HG03097 (cell line): ENCODE measurements around the gene CHKA.

Source experiments
- ATAC-seq: cut with Tn5 transposase; IDR thresholded peaks from one replicate; pipeline ENCODE4 v1.9.1; 2021; ENCODE audit not compliant: unreplicated experiment, low FRiP score

CHKA gene

DNA sequence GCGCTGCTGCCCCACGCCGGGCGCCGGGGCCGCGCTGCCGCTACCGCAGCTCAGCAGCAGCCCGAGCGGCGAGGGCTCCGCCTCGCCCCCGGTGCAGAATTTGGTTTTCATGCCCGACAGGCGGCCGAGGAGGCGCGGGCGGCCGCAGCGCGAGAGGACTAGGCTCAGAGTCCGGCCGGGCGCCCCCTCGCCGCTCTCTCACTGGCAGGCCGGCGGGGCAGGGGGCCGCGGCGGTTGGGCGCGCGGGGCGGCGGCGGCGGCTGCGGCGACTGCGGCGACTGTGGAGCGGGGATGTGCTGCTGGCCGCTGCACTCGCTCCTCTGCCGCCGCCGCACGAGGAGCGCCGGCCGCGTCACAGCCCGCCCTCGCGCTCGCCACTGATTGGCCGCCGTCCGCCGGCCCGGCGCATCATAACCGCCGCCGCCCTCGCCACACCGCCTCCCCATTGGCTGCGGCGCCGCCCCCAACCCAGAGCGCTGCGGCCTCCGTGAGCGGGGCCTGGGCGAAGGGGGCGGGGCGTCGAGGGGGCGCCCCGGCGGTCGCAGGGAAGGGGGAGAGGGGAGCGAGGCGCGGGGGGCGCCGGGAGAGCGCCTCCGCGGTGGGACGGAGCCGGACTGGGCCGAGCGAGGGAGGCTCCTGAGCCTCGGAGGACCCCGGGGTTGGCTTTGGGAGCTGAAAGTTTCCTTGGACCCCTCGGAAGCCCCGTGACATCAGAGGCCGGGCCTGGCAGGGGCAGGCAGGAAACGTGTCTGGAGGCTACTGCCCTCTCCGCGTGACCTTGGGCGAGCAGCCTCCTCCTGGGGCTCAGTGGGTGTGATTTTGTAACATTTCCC is at the start of gene CHKA:
TSS of gene CHKA (minus strand) at position 322 of the 833 bp plus-strand sequence. CDS start at position 111, 211 bp downstream.
- ATAC-seq = peak; percentile 76

DNA sequence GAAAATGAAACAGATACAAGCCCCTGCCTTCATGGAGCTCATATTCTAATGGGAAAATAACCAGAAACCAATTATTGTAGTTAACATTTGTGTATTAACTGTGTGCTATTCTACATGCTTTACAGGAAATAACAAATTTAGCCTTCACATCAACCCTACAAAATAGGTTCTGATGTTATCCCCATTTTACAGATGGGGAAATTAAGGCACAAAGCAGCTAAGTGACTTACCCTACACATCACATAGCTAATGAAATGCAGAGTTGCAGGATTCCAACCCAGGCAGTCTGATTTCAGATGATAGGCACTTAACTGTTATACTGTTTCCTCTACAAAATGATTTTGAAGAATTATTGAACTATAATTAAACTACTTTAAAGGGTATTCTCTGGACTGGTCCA is 48.3 kb upstream of the CHKA start:
- no peak for ATAC-seq

DNA sequence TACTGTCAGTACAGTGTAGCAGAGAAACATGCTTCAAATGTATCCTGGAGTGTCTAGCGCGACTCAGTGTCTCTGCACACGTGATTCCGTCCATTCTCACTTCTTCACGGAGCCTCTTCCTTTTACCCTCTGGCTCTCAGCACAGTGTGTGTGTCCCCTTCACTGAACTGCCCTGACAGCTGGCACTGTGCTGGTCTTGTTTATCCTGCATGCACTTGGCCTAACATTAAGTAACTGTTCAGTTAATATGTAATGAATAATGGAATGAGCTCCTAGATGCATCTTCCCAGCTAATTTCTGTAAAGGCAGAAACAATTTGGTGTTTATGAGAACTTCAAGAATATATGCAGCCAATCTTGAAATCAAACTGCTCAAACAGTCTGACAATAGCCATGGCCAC is 47.5 kb upstream of the CHKA start:
- no peak for ATAC-seq

DNA sequence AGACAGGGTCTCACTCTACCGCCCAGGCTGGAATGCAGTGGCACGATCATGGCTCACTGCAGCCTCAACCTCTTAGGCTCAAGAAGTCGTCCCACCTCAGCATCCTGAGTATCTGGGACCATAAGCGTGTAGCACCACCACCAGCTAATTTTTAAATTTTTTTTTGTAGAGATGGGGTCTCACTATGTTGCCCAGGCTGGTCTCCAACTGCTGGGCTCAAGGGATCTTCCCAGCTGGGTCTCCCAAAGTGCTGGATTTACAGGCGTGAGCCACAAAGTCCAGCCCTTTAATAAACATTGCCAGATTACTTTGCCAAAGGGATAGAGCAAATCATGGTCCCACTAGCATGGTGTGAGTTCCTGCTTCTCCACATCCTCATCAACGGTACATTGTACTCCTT is 46.3 kb upstream of the CHKA start:
- ATAC-seq = no peak

DNA sequence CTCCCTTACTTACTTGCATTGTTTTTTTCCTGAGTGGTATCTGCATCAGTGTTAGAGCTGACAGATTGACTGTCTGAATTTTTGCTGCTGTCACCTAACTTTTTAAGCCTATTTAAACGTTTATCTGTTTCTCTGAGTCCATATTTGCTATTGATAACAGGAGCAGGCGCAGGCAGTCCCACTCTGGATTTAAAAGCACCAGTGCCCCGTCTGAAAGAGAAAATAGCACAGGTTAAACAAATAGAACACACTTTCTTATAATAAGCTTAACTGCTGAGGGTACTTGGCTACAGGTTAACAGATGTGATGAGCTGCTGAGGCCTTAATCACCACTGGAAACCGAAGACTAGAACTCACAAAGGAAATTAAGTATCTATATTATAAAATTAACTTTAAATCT is 45.8 kb upstream of the CHKA start:
- ATAC-seq = no peak

DNA sequence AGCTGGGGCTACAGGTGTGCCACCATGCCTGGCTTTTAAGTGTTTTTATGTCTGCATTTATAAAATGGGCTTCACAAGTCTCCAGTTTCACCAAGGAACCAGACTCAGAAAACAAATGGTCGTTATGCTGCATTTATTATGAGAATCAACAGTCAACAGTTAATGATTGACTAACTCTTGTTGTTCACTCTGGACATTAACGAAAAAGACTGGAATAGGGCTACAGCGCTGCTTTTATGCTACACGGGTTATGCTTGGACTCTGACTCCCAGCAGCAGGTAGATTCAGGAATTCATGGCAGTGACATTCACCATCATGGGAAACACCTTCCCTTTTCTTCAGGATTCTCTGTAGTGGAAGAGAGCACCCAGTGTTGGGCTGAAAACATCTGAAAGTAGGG is 44.4 kb upstream of the CHKA start:
- no peak for ATAC-seq

DNA sequence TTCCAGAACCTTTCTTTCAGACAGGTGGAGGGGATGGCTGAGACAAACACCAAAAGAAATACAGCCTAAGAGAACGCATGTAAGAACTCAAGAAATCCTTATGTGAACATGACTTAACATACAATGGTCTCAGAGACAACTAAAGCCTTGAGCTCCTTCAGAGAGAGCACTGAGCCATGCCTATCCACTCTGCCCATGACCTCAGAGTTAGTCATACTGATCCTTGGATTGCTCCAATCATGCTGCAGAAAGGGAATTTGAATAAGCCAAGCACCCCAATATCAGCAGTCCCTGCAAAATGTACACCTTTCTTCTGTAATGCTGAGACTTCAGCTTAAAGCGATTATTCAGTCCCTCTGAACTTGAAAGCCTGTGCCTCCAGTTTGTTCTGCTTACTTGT is 43.2 kb upstream of the CHKA start:
- no peak for ATAC-seq

DNA sequence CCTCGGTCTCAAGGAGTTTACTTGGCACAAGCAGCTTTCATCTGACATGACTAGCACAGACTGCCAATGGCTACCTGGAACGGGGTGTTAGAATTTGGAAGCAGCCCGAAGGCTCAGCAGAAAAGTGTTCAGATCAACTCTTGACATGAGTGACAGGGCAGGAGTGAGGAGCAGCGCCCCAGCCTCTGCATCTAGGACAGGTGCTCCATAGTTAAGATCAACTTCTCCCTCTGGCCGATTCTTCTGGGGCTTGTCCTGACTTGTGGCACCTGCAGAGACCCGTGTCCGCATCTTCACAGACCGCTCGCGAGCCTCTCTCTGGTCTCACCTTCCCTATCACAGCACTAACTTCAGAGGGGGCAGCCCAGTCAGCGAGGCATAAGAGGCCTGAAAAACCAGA is 42.5 kb upstream of the CHKA start:
- no peak for ATAC-seq

DNA sequence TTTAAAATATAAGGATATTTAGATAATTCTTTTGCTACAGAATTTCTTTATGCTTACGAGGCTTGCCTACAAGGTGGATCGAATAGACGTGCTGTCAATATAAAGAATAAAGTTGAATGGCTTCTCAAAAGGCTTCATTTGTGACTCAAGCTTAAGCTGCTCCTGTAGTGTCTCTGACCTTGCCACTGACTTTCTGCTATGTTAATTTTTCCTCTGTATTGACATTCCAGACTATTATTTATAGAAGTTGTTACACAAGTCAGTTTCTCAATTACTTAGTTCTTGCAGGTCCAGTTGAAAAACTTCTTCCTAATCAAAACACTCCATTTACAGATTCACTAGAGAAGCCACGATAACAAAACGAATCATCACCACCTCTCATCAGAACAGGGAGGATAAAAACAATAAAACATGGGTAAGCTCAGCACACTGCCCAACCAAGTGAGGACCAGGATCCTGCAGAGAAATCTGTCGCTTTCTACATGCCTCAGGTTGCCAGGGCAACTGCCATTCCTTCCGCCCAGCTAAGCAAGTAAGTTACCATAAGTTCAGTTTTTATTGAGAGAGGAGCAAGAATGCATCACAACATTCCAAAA is 39.0 kb upstream of the CHKA start:
- ATAC-seq = no peak

DNA sequence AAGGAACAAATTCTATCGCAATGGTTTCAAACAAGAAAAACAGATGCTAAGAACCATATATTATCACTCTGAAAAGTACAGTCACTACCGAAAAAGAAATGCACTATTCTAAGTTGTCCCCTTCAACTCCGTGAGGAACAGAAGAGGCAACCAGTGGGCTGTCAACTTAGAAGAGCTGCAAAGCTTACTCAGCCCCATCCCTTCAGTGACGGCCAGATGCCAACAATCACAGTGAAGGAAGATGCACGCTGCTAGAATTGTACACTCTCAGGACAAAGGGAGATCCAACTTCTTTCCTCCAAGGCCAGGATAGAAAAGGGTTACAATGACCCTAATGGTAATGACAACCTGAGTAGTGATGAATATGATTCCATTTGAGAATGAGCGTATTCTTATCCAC is 38.5 kb upstream of the CHKA start:
- no peak for ATAC-seq

DNA sequence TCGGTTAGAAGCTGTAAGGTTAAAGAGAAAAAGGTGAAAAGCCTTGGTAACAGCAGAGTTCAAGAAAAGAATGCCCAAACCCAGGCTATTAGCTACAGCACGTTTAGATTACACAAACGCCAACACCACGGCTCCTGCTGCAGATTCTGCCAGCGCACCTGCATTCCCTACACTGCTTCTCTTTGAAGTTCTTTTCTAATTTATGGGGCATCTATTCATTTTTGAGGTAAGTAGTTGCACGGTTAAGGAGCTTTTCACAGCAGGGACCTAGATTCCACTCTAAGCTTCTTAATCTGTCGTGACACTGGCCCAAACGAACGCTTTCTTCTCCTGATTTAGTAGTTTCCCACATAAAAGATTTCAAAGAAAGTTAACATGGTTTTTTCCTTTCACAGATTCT is 38.0 kb upstream of the CHKA start:
- ATAC-seq = no peak

DNA sequence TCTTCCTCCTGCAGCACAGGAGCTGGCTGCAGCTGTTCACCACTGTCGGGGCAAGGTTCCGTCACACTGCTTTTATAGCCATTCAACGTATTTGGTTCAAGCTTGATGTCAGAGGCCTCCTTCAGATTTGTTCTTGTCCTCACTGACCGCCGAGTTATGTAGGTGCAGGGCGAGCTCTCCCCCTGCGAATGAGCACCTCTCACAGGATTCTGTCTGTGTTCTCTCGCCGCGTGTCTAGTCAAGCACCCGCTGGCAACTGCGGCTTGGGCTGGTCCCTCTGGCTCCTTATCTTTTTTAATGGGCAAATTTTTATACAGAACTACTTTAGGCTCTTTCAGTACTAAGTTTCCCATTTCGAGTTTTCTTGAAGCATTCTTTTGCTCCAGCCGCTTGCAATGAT is 37.4 kb upstream of the CHKA start:
- ATAC-seq = no peak

DNA sequence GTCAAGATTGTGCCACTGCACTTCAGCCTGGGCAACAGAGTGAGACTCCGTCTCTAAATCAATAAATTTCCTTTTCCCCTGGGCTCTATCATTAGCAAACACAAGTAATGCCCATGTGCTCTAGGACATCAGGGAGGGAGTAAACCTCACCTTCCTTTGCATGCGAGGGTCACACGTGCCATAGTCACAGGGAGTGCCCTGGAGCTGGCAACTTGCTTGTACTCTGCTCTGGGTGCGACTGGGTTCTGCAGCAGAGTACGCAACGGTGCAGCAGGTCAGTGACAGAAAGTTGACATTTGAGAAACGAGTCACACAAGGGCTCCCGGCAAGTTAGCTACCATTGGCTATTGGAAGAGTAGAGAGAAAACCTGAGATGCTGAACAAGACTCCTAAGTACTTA is 32.6 kb upstream of the CHKA start:
- no peak for ATAC-seq

DNA sequence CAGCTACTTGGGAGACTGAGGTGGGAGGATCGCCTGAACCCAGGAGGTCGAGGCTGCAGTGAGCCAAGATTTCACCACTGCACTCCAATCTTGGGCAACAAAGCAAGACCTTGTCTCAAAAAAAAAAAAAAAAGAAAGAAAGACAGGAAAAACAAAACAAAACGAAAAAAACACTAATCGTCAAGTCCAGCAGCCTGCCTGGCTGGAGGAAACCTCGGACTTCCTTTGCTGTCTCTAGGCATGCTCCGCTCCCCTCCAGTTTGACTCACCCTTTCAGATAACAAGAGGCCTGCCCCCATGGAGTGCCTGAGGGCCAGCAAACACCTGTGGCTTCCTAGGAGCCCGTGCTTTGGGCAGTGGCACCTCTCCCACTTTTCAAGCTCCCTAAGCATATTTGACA is 28.8 kb upstream of the CHKA start:
- ATAC-seq = no peak

DNA sequence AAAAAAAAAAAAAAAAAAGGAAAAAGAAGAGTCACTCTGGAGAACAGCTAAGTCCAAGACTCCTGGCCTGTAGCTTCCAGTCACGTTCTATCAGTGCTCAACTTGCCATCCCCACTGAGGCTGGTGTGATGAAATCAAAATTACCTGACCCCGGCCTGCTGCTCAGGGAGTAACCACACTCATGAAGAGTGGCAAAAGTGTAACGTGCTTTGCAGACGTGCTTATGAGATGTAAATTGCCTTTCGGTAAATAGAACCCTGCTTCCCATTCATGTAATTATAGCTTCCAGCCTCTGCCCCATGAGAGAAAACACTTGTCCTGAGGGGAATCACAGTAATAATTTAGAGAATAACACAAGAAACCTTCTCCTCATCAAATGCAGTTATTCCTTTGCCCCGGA is 28.2 kb upstream of the CHKA start:
- ATAC-seq = no peak

DNA sequence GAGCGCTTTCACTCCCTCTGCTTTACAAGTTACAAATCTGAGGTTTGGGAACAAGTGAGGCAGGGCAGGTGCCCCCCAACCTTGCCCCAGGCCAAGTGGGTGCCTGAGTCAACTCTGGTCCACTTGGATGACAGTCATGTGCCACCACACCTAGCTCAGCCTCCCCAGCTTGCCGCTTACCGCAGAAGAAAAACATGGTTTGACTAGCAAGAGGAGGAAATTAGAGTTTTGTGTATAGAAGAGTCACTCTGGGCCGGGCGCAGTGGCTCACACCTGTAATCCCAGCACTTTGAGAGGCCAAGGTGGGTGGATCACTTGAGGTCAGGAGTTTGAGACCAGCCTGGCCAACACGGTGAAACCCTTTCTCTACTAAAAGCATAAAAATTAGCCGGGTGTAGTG is 27.7 kb upstream of the CHKA start:
- no peak for ATAC-seq

DNA sequence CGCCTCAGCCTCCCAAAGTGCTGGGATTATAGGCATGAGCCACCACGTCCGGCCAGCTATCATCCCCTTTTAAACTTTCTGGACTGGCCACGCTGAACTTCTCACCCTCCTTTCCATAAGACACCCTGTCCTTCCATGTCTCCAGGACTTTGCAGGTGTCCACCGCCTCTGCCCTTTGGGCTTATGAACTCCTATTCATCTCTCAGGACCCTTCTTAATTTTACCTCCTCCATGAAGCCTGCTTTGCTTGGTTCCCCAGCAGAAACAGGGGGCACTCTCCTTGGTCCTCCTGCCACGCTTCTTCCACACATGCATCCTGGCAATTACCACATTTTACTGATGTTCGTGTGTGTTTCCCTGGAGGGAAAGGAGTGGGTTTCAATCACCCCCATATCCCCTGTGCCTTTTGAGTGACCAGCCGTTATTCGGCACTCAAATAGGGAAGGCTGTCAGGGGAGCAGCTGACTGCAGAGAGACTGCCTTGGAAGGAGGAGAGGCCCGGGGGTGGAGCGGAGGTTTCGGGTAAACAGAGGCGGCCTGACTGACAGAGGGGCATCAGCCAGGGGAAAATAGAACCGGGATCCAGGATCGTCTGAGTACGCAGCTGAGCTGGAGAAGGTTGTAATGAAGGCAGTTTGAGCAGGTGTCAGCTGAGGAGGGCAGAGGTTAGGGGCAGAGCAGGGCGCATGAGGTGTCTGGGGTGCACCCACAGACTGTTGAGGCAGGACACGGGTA is 27.1 kb upstream of the CHKA start:
- ATAC-seq = no peak

DNA sequence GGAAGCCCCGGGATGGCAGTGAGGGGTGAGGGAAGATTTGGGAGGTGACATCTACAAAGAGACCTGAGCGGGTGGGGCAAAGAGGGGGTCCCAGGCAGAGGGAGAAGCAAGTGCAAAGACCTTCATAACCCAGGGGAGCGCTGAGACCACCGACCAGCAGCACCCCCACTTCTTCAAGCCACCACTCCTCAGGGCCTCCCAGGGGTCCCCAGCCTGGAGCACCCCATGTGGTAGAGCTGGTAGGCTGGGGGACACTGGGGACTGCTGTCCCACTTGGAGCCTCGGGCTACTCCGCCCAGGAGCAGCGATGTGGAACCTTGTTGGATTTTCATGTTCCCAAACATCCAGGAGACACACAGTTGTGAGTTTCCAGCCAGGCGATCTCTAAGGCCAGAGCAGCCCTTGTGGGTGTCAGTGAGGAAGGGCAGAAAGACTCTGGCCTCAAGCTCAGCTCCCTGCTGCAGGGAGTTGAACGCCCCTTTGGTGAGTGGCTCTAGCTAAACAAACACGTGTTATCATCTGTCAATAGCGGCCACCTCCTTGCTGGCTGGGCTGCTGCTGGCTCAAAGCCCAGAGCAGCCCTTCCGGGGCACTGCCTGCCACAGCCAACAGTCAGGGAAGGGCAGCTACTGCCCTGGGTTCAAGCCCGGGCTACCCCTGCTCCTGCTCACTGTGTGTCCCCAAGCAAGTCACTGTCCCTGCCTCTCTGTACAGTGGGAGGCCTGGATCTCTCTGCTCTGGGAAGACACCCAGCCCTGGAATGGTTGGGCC is 25.7 kb upstream of the CHKA start:
- no peak for ATAC-seq

DNA sequence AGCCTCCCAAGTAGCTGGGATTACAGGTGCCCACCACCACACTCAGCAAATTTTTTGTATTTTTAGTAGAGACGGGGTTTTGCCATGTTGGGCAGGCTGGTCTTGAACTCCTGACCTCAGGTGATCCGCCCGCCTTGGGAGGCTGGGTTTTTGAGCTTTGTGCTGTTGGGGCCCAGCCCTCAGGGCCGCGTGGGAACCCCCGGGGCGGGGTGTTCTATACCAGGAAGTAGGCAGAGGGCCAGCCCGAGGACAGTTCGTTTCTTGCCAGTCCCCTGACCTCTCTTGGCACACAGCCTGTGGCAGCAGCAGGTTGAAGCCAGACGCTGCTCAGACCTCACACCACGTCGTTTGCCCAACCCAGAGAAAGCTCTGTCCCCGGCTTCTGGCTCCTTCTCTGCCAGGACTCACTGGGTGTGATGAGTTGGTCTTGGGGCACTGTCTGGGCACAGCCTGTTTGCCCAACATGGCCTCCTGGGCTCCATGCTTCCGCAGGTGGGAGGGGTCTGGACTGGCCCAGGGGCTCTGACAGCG is 24.9 kb upstream of the CHKA start:
- no peak for ATAC-seq

DNA sequence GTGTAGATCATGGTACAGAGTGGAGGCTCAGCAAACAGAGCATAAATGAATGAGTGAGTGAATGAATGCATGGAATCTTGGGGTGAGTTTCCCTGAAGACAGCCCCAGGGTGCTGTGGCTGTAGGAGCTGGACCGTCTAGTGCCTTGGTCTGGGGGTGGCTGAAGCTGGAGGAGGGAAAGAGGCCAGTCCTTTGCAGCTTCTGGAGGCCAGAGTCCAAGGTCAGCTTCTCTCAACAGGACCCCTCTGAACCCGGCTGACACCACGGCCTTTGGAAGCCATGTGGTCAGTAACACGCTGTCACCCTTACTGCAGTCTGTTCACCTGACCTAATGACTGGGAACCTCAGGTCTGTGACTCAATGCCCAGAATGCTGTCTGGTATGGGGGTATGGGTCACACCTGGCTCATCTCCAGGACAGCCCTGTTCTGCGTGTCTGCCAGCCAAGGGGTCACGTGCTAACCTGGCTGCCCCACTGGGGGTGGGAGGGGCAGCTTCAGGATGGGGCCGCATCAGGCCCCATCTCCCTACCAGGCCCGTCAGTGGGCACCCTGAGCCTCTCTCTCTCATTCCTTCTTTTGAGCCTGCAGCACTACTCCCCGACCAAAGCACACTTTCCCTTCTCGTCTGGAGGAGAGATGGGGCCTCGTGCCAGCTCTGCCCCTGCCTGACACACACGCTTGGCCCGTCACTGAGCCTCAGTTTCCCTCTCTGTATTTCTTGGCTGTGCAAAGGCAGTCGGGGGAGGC is 24.1 kb upstream of the CHKA start:
- no peak for ATAC-seq
